ENCODE data around the gene TSC22D1.
"Not testable (repeated sequence)": the region's sequence is repeated elsewhere in the genome, so short reads cannot be mapped to it uniquely, and the experiment has no call there.

Gene TSC22D1

GRCh38 chr13:44575741-44576350 lies at the start of gene TSC22D1:
TSC22D1 (minus strand) TSS chr13:44576330; CDS start chr13:44576074, 256 bp downstream.
- peak; percentile 54 for DNase-seq

GRCh38 chr13:44622708-44623107 lies 46.6 kb upstream of the TSC22D1 start:
- DNase-seq, result no peak

- DNase-seq, result no peak
These were observed 46.1 kb upstream of the TSC22D1 start for GRCh38 chr13:44622261-44622660.

- no peak for DNase-seq
These were observed 43.9 kb upstream of the TSC22D1 start for GRCh38 chr13:44620057-44620456.

- DNase-seq, result no peak
These were observed 43.5 kb upstream of the TSC22D1 start for GRCh38 chr13:44619651-44620050.

GRCh38 chr13:44618326-44618725 lies 42.2 kb upstream of the TSC22D1 start:
- no peak for DNase-seq

- no peak for DNase-seq
These were observed 41.5 kb upstream of the TSC22D1 start for GRCh38 chr13:44617648-44618047.

- no peak for DNase-seq
These were observed 33.0 kb upstream of the TSC22D1 start for GRCh38 chr13:44609137-44609536.

- no peak for DNase-seq
These were observed 29.6 kb upstream of the TSC22D1 start for GRCh38 chr13:44605721-44606120.

GRCh38 chr13:44605275-44605674 lies 29.1 kb upstream of the TSC22D1 start:
- no peak for DNase-seq

GRCh38 chr13:44601586-44601985 lies 25.5 kb upstream of the TSC22D1 start:
- no peak for DNase-seq

- DNase-seq, result not testable (repeated sequence)
These were observed 17.9 kb upstream of the TSC22D1 start for GRCh38 chr13:44593861-44594592.

GRCh38 chr13:44592216-44592847 lies 16.2 kb upstream of the TSC22D1 start:
- DNase-seq, result no peak

- DNase-seq, result no peak
These were observed 15.2 kb upstream of the TSC22D1 start for GRCh38 chr13:44591316-44591715.

- DNase-seq, result no peak
These were observed 7.0 kb upstream of the TSC22D1 start for GRCh38 chr13:44583137-44583536.

GRCh38 chr13:44578067-44578400 lies 1.9 kb upstream of the TSC22D1 start:
- DNase-seq, result no peak

- peak; percentile 95 for DNase-seq
These were observed 1.3 kb upstream of the TSC22D1 start for GRCh38 chr13:44577236-44578066.

- DNase-seq, result peak; percentile 12
These were observed 463 bp upstream of the TSC22D1 start for GRCh38 chr13:44576351-44577235.

GRCh38 chr13:44575035-44575434 lies 1.1 kb downstream of the TSC22D1 start:
- no peak for DNase-seq

GRCh38 chr13:44574466-44574855 lies 1.7 kb downstream of the TSC22D1 start:
- no peak for DNase-seq

- DNase-seq, result peak; percentile 14
These were observed 2.2 kb downstream of the TSC22D1 start for GRCh38 chr13:44573790-44574465.

GRCh38 chr13:44573071-44573470 lies 3.1 kb downstream of the TSC22D1 start:
- DNase-seq, result no peak
